ENCODE measurements around the gene LIMD2.

DNA sequence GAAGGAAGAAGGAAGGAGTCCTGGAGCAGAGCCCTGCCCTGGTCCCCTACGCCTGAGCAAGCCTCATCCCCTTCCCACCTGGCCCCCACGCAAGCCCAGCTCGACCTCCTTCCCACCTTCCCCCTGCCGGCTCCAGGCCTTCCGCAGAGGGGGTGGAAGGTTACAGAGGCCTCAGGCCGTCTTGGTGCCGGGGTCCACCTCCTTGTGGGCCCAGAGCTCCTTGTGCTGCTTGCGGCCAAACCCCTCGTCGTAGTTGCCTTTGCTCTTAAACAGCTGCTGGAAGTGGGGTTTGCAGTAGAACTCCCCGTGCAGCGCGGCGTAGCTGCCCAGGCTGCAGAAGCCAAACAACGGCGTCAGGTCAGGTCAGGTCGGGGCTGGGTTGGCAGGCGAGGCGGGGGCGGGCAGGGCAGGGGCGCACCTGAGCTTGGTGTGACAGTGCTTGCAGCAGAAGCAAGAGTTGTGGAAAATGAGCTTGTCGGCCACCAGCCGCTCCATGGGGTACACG, 1.5 kb downstream of the LIMD2 start:
- TF ChIP-seq POLR2AphosphoS5 (IDR thresholded peaks at IDR 0.05; ENCODE audit: borderline replicate concordance, low read depth, low read length) = no peak
- no peak for TF ChIP-seq EZH2 (IDR thresholded peaks at IDR 0.05)
- no peak for TF ChIP-seq FOXP2 (optimal IDR thresholded peaks at IDR 0.05; ENCODE audit: control extremely low read depth, extremely low read length, insufficient read depth)
